GM19395 (cell line): ENCODE results near the gene VSIR.

Source experiments
- ATAC-seq: cut with Tn5 transposase; IDR thresholded peaks from one replicate; pipeline ENCODE4 v1.9.1; 2021; ENCODE audit warnings: mild to moderate bottlenecking, moderate library complexity; ENCODE audit not compliant: unreplicated experiment

Gene VSIR

DNA sequence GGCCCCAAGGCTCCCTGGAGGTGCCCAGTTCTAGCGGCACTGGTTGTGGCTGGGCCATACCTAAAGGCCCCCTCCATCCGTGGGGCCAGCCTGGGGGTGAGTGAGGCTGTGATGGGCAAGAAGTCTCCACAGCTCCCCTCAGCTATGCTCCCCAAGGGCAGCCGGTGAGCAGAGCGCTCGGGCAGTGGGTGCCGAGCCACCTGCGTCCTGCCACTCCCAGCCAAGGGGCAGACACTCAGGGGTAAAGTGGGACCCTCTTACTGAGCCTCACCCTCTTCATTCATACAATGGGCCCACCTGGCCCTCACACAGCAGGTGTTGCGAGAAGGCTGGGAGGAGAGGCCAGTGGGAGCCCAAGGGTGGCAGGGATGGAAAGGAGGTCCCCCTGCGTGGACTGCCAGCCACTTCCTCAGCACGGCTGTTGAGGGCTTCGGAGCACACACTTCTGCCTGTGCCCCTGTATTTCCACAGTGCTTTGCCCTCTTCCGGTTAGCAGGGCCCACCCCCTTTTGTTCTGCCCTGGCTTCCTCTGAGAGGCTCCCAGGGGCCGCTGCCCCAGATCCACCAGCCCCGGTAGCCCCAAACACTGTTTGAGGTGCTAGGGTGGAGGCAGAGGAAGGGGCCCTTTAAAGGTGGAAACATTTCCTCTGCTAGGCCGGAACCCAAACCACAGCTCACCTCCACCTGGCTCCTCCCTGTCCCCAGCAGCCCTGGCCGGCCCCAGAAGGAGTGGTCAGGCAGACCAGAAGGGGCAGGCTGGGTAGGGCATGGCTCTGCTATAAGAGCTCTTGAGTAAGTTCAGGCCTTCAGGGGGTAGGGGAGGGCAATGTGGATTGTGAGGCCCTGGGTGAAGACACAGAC, 37.4 kb downstream of the VSIR start:
- no peak for ATAC-seq

DNA sequence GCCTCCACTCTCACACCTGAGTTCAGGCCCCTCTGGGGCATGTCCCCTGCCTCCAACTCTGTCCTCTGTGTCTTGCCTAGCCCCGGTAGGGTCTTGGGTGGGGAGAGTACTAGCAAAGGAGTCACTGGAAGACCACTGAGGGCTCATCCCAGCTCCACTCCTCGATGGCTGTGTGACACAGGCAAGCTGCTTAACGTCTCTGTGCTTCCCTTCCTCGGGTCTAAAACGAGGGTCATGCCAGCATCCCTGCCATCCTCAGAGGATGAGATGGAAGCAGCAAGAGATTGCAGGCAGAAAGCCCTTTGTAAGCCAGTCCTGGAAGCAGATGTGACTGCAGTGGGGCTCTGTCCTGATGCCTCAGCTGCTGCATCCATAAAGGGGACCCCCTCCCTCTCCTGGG, 38.5 kb downstream of the VSIR start:
- no peak for ATAC-seq

DNA sequence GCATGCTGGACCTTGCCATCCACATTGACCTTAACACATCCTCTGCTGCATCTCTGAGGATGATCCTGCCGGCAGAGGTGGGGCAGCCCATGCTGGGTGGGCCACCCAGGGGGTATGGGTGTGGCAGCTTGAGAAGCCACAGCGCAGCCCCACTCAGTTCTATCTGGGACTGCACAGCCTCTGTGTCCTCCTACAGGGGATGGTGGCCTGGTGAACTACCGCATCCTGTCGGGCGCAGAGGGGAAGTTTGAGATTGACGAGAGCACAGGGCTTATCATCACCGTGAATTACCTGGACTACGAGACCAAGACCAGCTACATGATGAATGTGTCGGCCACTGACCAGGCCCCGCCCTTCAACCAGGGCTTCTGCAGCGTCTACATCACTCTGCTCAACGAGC, 41.5 kb downstream of the VSIR start:
- no peak for ATAC-seq

DNA sequence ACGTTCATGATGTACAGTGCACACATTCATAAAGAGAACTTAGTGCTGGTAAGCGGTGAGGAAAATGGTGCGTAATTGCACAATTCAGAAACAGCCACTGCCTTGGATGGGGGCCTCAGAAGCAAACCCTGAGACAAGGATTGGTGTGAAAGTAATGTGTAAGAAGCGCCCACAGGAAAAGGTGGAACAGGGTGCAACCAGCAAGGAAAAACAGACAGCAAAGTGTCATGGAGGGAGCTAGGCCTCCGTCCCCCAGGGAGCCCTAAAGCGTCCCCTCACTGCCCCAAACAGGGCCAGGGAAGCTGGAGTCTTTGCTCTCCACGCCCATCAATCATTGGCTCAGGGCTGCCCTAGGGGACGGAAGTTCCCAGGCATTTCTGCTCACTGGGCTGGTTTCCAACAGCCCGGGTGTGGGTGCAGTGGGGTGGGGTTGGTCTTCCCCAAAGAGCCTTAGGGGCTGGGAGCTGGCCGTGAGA, 44.1 kb downstream of the VSIR start:
- no peak for ATAC-seq

DNA sequence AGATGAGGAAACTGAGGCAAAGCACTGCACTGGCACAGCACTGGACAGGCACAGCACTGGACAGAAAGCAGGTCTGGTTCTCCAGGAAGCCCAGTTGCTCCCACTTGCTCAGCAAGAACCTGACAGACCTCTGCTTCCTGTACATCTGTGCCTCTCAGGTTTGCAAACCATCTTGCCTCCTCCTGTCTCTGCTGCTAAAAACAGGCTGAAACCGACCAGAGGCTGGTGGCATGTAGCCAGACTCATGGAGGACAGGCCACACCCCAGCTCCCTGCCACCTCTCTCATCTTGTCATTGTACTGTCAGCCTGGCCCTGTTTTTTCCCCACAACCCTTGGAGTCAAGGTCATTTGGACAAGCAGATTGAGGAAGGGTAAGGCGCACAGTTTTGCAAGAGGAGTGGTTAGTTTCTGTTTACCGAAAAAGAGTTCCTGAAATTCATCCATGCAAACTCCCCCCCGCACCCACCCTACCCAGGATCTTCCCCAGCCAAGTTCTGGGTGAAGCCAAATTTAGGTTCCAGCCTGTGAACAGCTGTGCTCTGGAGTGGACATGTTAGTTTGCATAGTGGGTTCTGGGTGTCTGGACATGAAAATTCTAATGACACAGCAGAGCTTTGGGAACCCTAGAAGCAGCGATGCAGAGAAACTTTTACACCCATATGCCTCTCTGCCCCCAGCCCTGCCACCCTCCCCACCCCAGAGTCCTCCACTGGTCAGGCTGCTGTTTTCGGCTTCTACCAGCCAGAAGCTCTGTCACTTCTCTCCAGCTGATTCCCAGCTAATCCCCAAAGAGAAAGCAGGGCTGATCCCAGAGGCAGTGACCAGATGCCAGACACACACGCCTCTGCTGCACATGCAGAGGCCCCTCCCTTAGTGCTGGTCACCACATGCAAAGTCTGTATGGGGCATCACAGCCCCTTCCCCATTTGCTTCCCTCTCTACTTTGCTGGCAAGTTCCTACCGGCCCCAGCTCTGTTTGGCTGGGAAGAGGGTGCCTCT, 45.3 kb downstream of the VSIR start:
- ATAC-seq, result peak; percentile 70

DNA sequence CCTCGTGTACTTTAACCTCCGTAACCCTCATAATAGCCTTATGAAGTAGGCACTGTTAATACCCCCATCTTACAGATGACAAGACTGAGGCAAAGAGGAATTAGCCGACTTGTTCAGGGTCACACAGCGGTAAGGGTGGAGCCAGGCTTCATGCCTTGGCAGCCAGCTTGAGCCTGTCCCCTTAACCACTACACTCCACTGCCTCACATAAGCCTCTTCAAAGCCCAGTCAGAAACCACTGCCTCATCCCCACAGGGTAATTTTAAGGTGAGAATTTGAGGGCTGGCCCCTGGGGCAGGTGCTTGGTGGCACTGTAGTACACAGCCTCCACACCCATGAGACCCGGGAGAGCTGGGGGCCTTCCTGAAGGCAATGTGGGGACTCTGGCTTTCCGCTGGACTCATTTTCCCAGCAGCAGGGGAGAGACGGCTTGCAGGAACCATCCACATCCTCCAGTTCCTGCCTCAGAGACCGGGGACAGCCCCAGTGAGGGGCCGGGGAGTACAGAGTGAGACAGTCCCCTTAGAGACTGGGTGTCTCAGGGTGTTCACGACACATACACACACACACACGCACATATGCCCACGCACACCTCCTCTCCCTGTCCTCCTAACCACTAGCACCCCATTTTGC, 46.1 kb downstream of the VSIR start:
- ATAC-seq, result peak; percentile 60

DNA sequence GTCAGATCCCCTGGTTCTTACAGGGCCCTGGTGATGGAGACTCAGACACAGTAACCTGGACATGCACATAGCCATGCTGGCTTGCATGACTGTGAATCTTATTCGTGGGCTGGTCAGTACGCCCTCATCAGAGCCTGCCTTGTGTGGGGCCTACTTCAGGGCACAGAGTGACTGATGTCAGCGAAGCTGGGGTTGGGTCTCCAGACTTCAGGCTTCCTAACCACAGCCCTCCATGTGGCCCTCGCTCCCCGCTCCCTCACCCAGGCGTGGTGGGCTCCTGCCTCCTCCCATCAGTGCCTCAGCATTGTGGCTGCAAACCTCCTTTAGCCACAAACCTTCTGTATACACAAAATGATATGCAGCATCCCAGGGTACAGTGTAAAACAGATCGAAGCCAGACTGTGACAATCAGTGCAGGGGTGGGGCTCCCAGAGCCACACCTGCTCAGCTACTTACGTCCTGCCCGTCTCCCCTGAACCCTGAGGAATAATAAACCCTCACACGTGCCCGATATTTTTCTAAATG, 46.7 kb downstream of the VSIR start:
- no peak for ATAC-seq

DNA sequence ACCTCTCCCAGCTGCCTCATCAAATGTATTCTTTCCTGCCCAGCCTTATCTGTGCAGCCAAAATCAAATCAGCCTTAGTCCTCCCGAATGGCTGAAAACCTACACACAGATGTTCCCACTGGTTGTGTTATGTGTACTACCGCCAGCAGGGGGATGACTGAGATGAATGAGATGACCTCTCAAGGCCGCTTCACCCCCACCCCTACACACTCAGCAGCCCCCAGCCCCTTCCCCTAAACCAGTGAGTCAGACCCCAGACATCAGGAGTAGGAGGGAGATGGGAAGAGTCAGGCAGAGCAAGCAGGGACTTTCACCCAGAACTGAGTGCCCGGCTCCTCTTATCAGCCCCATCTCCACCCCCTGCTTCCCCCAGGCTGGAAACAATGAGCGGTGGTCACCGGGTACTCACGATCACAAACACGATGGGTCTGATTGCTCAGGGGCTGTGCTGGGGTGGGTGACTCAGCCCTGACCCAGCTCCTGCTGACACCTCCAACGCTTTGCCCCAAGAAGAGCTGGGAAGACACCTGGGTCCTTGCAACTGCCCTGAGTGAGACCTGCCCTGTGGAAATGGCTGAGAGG, 47.2 kb downstream of the VSIR start:
- ATAC-seq, result no peak

DNA sequence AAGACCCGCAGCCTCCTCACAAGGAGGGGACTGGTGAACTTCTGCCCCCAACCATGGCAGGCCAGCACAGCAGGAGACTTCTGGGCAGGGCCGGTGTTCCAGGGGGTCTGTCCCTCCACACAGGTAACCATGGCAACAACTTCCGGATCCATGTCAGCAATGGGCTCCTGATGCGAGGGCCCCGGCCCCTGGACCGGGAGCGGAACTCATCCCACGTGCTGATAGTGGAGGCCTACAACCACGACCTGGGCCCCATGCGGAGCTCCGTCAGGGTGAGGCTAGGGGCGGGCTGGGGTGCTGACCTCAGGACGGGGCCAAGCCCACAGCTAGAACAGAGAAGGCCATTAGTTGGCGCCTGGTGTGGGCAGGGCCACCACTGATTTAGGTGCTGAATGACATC, 48.1 kb downstream of the VSIR start:
- no peak for ATAC-seq

DNA sequence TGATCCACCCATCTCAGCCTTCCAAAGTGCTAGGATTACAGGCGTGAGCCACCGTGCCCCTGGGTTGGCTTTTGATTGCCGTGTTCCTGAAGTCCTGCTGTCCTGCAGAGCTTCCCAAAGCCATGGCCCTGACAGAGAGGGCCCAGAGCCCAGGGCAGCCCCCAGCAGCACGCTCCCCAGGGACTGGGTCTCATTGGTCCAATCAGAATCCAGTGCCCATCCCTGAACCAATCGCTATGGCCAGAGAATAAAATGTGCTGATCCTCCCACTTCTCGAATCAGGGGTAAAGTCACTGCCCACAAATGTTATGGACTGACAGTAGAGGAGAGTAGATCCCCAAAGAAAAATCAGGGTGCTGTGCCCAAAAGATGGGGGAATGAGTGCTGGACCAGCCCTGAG, 48.8 kb downstream of the VSIR start:
- ATAC-seq, result no peak

DNA sequence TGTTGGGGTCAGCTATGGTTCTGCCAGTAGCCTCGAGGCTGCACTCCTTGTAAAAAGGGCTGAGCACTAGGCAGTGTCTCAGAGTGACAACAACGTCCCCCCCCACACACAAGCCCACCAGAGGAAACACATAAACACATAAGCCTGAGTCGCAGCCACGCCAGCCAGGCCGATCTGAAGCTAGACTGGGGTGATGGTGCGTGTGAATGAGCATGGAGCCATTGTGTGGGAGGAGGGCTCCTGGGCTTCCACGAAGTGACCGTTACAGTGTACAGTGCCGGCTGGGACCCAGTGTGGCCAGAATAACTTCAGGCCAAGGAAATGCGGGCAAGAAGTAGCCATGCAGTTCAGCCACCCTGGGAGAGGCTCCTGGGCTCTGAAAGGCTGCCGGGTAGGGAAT, 50.0 kb downstream of the VSIR start:
- no peak for ATAC-seq

DNA sequence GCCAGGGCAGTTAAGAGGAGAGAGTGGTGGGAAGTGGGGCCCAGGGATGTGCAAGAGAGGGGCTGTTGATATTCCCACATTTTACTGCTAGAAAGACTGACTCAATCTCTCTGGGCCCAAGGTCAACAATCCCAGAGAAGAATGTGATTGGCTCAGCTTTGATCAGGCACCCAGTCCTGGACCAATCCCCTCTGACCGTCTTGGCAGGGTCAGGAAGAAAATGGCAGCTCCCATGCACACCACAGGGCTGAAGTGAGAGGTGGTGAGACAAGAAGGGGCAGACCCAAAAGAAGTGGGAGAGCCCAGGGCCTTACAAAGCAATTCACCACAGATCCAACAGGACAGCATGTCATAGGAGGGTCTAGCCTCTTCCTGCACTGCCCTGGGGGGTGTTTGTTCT, 50.5 kb downstream of the VSIR start:
- ATAC-seq, result no peak

DNA sequence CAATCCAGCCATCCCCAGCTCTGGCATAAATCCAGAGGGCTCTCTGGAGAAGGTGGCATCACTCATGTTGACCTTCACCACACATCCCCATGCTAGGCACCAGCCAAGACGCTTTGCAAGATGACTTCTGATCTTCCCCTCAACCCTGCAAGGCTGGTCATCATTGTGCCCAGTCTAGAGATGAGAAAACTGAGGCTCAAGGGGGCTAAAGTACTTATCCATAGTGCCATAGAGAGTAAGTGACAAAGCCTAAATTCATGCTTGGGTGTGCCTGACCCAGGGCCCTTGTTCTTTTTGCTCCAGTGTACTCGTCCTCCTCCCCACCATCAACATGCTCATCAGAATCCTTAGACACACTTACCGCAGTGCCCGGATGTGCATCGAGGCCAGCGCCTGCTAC, 52.0 kb downstream of the VSIR start:
- ATAC-seq, result no peak

DNA sequence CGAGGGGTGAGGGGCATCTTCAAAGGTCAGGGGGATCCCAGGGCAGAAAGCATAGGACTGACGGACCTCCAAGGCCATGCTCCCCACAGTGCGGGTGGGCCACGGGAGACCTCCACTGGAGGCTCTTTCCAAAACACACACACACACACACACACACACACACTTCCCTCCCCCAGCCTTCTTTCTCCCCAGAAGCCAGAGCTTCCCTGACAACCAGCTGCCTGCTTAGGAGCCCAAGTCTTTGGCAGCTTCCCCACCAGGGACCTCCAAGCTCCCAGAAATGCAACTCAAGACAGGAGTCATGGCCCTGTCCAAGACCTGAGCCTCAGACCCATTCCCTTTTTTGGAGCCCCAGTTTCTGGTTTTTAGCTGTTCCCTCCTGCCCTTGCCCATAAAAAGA, 53.0 kb downstream of the VSIR start:
- no peak for ATAC-seq

DNA sequence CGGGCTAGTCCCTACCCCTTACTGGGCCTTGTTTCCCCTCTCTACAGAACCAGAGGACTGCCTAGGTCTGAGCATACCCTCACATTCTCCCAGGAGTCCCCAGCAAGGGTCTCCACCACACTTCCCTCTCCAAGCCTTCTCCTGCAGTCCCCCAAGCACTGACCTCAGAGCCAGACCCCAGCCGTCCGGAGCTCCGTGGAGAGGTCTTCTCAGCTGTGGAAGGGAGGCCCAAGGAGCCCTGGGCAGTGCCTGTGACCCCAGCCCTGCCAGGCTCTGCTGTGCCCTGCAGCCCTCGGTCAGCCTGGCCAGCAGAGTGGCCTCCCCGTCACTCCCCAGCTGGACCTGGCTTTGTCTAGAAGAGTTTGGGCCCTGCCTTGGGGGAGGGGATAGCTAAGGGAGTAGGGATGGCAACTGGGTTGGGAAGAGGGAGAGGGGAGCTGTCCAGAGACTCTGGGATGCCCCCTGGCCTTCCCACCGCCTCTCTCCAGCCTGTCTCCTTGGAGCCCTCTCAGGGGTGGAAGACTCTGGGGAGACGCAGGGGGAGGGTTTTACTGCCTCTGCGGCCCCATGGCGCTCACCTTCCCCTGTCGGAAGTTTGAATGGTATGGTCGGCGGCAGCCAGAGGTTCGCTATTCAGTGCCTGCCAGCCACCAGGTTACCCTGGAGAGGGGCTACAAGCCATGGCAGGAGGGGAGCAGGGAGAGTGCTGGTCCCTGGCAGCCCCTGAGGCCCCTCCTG, 53.7 kb downstream of the VSIR start, which contains the start of gene C10orf105:
C10orf105 (minus strand) TSS at position 315 of the 738 bp plus-strand sequence. CDS start 3,441 bp downstream, outside the sequence.
- no peak for ATAC-seq

DNA sequence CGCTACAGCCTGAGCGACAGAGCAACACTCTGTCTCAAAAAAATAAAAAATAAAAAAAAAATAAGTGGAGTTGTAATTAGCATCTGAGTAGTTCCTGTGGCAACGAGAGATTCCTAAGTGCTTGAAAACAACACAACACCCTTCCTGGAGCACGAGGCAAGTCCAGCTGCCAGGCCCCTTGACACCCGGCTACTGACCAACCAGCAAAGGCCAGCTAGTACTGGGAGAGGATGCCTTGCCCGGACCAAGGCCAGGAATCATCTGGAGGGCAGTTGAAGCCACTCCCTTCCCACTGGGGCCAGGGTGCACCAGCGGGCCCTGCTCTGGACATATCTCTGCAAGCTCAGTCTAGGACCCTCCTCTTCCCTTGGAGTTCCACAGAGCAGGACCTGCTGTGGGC, 54.3 kb downstream of the VSIR start:
- ATAC-seq, result no peak

DNA sequence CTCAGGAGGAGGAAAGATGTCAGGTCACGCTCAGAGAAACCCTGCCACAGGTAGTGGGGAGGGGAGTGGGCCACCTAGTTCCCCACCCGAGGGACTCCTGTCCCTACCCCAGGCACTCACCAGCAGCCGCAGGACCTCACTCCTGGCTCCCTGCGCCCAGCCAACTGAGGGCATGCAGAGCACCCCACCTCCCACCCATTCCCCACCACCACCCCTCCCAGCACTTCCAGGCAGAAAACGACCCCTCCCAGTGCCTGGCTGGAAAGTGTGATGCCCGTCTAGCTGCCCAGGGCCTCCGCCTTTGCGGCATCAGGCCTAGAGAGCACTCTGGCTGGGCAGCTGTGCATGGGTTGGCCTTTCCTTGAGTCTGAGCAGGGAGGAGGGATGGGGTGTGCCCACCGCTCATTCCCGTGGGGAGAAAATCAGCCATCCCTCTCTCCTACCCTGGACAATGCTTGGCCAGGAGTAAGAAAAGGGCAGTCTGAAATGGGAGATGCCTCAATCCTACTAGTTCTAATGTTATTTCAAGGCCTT, 55.1 kb downstream of the VSIR start:
- no peak for ATAC-seq

DNA sequence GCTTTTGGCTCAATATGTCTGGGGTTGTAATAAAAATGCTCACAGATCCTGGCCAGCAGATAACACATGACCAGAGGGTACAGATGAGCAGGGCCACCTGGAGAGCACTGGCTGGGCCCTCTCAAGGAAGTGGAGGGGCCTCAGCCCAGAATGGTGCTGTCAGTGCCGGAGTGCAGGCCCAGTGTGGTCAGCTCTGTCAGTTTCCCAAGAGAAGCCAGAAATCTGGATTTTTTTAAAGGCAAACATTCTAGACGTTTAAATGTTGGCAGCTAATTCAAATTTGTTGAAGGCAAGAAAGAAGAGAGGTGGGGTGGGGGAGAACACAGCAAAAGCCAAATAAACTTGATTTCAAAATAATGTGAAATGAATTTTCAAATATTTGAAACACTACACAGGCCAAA, 55.8 kb downstream of the VSIR start:
- ATAC-seq, result no peak

DNA sequence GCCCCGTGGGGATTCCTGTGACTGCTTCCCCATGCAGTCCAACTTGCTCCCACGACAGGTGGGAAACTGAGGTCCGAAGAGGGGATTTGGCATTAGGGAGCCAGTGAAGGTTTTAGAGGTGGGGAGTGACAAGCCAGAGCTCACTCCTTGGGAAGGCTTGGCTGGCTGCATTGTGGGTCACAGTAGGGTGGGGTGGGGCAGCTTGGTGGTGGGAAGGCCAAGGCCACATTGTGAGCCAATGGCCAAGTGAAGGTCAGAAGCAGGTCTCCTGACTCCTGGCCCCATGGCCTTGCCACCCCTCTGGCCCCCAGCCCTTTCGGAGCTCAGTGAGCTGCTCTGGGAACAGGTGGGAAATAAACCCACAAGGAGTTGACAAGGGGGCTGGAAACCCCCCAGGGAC, 56.3 kb downstream of the VSIR start:
- ATAC-seq, result no peak

DNA sequence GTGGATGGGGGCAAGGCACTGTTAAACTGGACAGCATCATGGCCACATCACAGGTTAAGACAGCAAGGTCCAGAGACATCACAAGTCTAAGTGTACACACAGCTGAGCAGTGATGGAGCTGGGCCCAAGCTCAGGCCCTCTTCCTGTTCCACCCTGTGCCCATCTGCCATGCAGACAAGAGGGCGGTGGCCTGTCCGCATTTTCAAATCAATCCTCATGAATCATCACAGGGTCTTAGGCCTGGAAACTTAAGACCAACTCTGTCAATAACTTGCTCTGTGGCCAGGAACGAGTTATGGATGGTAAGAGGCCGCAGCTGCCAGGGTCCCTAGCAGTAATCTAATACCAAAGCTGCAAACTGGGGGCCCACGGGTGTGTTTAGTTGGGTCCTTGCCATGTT, 56.9 kb downstream of the VSIR start:
- no peak for ATAC-seq
